HepG2 (cell line): ENCODE data around the gene ARSB. TPM values are rescaled to one million over a fixed set of nuclear protein-coding genes. Genes with fewer than 3 reads are reported as not detected.
A peak's percentile ranks its signal among the peaks of the same experiment; 100 is the strongest.

Source experiments
- ATF1 ChIP-seq: IDR thresholded peaks from 2 replicates; pipeline ENCODE4 v1.6.1; 2016; ENCODE audit warnings: mild to moderate bottlenecking, control low read depth
- FOSL1 ChIP-seq: sonication (generic); formaldehyde crosslinking; IDR thresholded peaks from 2 replicates; pipeline ENCODE4 v1.9.0; 2021; ENCODE audit warnings: missing genetic modification reagents, borderline replicate concordance
- FOXK2 ChIP-seq: fragments of 450-650 bp; IDR thresholded peaks from 2 replicates; pipeline ENCODE4 v1.6.1; 2016
- HDAC1 ChIP-seq: sonication (generic); formaldehyde crosslinking; IDR thresholded peaks from 2 replicates; pipeline ENCODE4 v1.5.1; 2020; ENCODE audit warnings: mild to moderate bottlenecking, missing genetic modification reagents
- KMT2B ChIP-seq: IDR thresholded peaks from 2 replicates; pipeline ENCODE4 v1.6.1; 2016; ENCODE audit warnings: missing genetic modification reagents, missing compliant biosample characterization
- NFIB ChIP-seq: sonication (generic); formaldehyde crosslinking; IDR thresholded peaks from 2 replicates; pipeline ENCODE4 v1.9.0; 2021; ENCODE audit warnings: missing genetic modification reagents, mild to moderate bottlenecking, borderline replicate concordance
- SIN3B ChIP-seq: fragments of 150-350 bp; IDR thresholded peaks from 2 replicates; pipeline ENCODE4 v1.6.1; 2014; ENCODE audit warnings: low read length
- YY1 ChIP-seq: IDR thresholded peaks from 2 replicates; pipeline ENCODE4 v1.6.1; 2011; ENCODE audit warnings: low read length, low read depth, moderate library complexity, mild to moderate bottlenecking; ENCODE audit not compliant: insufficient read depth, insufficient replicate concordance
- ZNF263 ChIP-seq: sonication (generic); formaldehyde crosslinking; IDR thresholded peaks from 2 replicates; pipeline ENCODE4 v1.4.0; 2020; ENCODE audit warnings: missing genetic modification reagents
- ZNF850 ChIP-seq: sonication (generic); formaldehyde crosslinking; conservative IDR thresholded peaks from 2 replicates; pipeline ENCODE4 v1.9.0; 2021; ENCODE audit warnings: mild to moderate bottlenecking, missing genetic modification reagents
- polyA plus RNA-seq, 8 experiments: library from polyadenylated mRNA; depleted of rRNA in 3 of 8; stranded (reverse) in 7 of 8; unstranded in 1 of 8; fragments of >200 nt; fragmentation: Illumina TruSeq in 4 of 8; extraction: Trizol in 4 of 8; gene quantifications; 2 replicates each; pipeline versions ENCODE4 v1.2.1 to v1.2.3, GENCODE V29; 2011 to 2016; ENCODE audit warnings: low read depth in 4 of 8, missing spikeins in 1 of 8, mixed read lengths in 1 of 8; ENCODE audit not compliant: insufficient read depth in 1 of 8
- total RNA-seq, 5 experiments: library from RNA; depleted of rRNA; stranded (reverse); fragments of >200 nt; fragmentation: Illumina TruSeq; extraction: Trizol; gene quantifications; 2 replicates each; pipeline ENCODE4 v1.2.3, GENCODE V29; 2016; ENCODE audit warnings: low read depth in 1 of 5
- TF ChIP-seq, protein P1 (sequence below): IDR thresholded peaks from 2 replicates; pipeline ENCODE4 v1.4.0; 2020; ENCODE audit warnings: mild to moderate bottlenecking, missing genetic modification reagents
- TF ChIP-seq, protein P2 (sequence below): sonication (generic); formaldehyde crosslinking; IDR thresholded peaks from 2 replicates; pipeline ENCODE4 v1.4.0; 2020; ENCODE audit warnings: missing genetic modification reagents
- TF ChIP-seq, protein P3 (sequence below): sonication (generic); formaldehyde crosslinking; IDR thresholded peaks from 2 replicates; pipeline ENCODE4 v1.4.0; 2020; ENCODE audit warnings: mild to moderate bottlenecking, missing genetic modification reagents

ARSB gene
- total and polyA plus RNA-seq, 2 of the 13 experiments (the other 11 are each of a cell fraction or from before 2014, with no cell fraction given): 52.6 to 66.4 TPM

DNA sequence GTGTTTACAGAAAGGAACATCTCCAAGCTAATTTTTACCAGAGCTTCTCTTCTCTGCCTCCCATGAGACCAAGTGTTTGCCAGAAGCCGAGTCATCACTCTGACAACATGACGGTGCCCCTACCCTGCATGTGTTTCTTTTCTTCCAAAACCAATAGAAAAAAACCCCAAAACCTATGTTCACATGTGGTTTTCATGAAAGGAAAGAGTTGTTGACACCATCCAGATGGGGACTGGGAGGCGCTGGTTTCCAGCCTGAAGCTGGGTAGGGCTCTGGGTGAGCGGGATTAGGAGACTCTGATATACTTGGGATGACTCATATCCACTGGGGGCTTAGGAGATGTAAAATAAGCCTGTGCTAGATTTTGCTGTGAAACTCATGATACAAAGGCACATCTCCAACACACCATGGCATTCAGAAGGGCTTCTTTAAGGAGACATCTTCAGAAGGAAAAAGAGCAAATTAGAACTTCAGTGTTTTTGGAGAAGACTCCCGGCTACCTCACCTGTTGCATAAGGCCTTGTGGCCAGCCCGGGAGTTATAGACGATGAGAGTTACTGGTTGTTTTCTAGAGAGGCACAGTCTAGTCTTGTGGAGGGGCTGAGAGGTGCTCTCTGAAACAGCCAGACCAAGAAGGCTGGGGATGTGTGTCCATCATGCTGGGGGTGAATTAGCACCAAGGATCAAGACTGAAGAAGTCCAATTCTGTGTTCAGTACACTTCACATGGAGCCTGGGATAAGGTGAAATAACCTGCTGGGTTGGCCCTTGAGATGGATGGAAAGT, 227.6 kb downstream of the ARSB start (continued):
- TF ChIP-seq, protein P1, sequence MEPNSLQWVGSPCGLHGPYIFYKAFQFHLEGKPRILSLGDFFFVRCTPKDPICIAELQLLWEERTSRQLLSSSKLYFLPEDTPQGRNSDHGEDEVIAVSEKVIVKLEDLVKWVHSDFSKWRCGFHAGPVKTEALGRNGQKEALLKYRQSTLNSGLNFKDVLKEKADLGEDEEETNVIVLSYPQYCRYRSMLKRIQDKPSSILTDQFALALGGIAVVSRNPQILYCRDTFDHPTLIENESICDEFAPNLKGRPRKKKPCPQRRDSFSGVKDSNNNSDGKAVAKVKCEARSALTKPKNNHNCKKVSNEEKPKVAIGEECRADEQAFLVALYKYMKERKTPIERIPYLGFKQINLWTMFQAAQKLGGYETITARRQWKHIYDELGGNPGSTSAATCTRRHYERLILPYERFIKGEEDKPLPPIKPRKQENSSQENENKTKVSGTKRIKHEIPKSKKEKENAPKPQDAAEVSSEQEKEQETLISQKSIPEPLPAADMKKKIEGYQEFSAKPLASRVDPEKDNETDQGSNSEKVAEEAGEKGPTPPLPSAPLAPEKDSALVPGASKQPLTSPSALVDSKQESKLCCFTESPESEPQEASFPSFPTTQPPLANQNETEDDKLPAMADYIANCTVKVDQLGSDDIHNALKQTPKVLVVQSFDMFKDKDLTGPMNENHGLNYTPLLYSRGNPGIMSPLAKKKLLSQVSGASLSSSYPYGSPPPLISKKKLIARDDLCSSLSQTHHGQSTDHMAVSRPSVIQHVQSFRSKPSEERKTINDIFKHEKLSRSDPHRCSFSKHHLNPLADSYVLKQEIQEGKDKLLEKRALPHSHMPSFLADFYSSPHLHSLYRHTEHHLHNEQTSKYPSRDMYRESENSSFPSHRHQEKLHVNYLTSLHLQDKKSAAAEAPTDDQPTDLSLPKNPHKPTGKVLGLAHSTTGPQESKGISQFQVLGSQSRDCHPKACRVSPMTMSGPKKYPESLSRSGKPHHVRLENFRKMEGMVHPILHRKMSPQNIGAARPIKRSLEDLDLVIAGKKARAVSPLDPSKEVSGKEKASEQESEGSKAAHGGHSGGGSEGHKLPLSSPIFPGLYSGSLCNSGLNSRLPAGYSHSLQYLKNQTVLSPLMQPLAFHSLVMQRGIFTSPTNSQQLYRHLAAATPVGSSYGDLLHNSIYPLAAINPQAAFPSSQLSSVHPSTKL (CRISPR knock-in tag): peak; percentile 48; the same call in 1 of the 2 replicates
- TF ChIP-seq ATF1 (CRISPR knock-in tag): no peak
- TF ChIP-seq YY1: no peak
- TF ChIP-seq, protein P2, sequence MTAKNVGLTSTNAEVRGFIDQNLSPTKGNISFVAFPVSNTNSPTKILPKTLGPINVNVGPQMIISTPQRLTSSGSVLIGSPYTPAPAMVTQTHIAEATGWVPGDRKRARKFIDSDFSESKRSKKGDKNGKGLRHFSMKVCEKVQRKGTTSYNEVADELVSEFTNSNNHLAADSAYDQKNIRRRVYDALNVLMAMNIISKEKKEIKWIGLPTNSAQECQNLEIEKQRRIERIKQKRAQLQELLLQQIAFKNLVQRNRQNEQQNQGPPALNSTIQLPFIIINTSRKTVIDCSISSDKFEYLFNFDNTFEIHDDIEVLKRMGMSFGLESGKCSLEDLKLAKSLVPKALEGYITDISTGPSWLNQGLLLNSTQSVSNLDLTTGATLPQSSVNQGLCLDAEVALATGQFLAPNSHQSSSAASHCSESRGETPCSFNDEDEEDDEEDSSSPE (CRISPR knock-in tag): no peak
- no peak for TF ChIP-seq ZNF850 (CRISPR knock-in tag)
- no peak for TF ChIP-seq FOXK2
- TF ChIP-seq HDAC1 (CRISPR knock-in tag): peak; percentile 56; the same call in 1 of the 2 replicates
- no peak for TF ChIP-seq NFIB (CRISPR knock-in tag)
- TF ChIP-seq FOSL1 (CRISPR knock-in tag): no peak
- TF ChIP-seq, protein P3, sequence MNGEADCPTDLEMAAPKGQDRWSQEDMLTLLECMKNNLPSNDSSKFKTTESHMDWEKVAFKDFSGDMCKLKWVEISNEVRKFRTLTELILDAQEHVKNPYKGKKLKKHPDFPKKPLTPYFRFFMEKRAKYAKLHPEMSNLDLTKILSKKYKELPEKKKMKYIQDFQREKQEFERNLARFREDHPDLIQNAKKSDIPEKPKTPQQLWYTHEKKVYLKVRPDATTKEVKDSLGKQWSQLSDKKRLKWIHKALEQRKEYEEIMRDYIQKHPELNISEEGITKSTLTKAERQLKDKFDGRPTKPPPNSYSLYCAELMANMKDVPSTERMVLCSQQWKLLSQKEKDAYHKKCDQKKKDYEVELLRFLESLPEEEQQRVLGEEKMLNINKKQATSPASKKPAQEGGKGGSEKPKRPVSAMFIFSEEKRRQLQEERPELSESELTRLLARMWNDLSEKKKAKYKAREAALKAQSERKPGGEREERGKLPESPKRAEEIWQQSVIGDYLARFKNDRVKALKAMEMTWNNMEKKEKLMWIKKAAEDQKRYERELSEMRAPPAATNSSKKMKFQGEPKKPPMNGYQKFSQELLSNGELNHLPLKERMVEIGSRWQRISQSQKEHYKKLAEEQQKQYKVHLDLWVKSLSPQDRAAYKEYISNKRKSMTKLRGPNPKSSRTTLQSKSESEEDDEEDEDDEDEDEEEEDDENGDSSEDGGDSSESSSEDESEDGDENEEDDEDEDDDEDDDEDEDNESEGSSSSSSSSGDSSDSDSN (CRISPR knock-in tag): no peak
- no peak for TF ChIP-seq KMT2B (CRISPR knock-in tag)
- no peak for TF ChIP-seq SIN3B
- no peak for TF ChIP-seq ZNF263 (CRISPR knock-in tag)
